22Rv1 (cell line): ENCODE data around the gene ARSG.

Source experiments
- ZFX ChIP-seq: fragments of 450-650 bp; IDR thresholded peaks from 2 replicates; pipeline ENCODE4 v1.6.1; 2017; ENCODE audit warnings: antibody characterized with exemption, borderline replicate concordance
- TF ChIP-seq, protein P1 (sequence below): fragments of 450-650 bp; IDR thresholded peaks from 2 replicates; pipeline ENCODE4 v1.5.1; 2017; ENCODE audit warnings: mild to moderate bottlenecking

DNA sequence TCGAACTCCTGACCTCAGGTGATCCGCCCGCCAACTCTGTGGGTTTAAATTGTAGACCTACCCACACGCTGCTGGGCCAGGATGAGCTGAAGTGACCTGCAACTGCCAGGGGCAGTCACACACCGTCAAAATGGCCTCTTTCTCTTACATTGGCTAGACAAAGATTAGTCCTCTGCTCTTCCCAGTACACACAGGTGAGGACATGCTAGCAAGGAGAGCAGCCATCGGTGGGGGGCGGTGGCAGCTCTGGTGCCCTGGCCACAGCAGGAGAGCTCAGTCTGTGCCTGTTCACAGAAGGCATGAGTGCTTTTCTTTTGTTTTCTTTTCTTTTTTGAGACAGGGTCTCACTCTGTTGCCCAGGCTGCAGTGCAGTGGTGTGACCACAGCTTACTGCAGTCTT, 136.3 kb downstream of the ARSG start:
- TF ChIP-seq, protein P1, sequence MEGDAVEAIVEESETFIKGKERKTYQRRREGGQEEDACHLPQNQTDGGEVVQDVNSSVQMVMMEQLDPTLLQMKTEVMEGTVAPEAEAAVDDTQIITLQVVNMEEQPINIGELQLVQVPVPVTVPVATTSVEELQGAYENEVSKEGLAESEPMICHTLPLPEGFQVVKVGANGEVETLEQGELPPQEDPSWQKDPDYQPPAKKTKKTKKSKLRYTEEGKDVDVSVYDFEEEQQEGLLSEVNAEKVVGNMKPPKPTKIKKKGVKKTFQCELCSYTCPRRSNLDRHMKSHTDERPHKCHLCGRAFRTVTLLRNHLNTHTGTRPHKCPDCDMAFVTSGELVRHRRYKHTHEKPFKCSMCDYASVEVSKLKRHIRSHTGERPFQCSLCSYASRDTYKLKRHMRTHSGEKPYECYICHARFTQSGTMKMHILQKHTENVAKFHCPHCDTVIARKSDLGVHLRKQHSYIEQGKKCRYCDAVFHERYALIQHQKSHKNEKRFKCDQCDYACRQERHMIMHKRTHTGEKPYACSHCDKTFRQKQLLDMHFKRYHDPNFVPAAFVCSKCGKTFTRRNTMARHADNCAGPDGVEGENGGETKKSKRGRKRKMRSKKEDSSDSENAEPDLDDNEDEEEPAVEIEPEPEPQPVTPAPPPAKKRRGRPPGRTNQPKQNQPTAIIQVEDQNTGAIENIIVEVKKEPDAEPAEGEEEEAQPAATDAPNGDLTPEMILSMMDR: no peak
- TF ChIP-seq ZFX: no peak
